ENCODE measurements around the gene IFITM5. TPM values are rescaled to one million over a fixed set of nuclear protein-coding genes. Genes with fewer than 3 reads are reported as not detected.

IFITM5 gene
- total and polyA plus RNA-seq, 12 donors, result not detected

GRCh38 chr11:278001-278951 lies 21.1 kb downstream of the IFITM5 start, which contains the start of gene NLRP6:
Gene NLRP6 (plus strand): TSS chr11:278407. CDS start chr11:278570, 163 bp downstream.
- H3K36me3 ChIP-seq, result no peaks in the 10 kb centered on the region
- peak within 1 kb of the TSS in 1 of 10 donors; percentile 61 for H3K27ac ChIP-seq
- intact Hi-C loops (cut with DNase I), result no loop called here
- DNase-seq, result peak in 1 of 2 donors; percentile 2
- WGBS, 2 donors, result 76 to 77% methylated on average over 21 of the region's 21 CpGs
- no peak for TF ChIP-seq CTCF (IDR thresholded peaks at IDR 0.05)
- peaks cover 5 to 35% (median 26%) of the 10 kb centered on the region in 9 donors for H3K4me1 ChIP-seq
- H3K27me3 ChIP-seq, result peaks cover 33 to 78% (median 65%) of the 10 kb centered on the region in 7 donors
- peak within 1 kb of the TSS in 9 of 10 donors; percentile 19 to 46 (median 26) for H3K4me3 ChIP-seq
- no peak for ATAC-seq
- H3K9me3 ChIP-seq, result peaks cover 0 to 3% (median 0%) of the 10 kb centered on the region in 11 donors

GRCh38 chr11:276219-276618 lies 23.1 kb downstream of the IFITM5 start:
- no peak for ATAC-seq

GRCh38 chr11:272931-273198 lies 26.5 kb downstream of the IFITM5 start:
- no peak for DNase-seq
- ATAC-seq, result no peak
- no peak overlapping the region for H3K4me3 ChIP-seq
- 72 to 80% methylated on average over 6 of the region's 6 CpGs for WGBS, 2 donors
- peaks cover 0 to 29% (median 0%) of the 10 kb centered on the region in 9 donors for H3K4me1 ChIP-seq
- no peak overlapping the region for H3K27ac ChIP-seq
- H3K9me3 ChIP-seq, result peaks cover 0 to 3% (median 0%) of the 10 kb centered on the region in 11 donors
- TF ChIP-seq CTCF (IDR thresholded peaks at IDR 0.05), result no peak
- no peaks in the 10 kb centered on the region for H3K36me3 ChIP-seq
- intact Hi-C loops (cut with DNase I), result no loop called here
- peaks cover 0 to 55% (median 26%) of the 10 kb centered on the region in 7 donors for H3K27me3 ChIP-seq

More at GRCh38 chr11:276219-276618, 23.1 kb downstream of the IFITM5 start:
- H3K4me1 ChIP-seq, result peaks cover 5 to 28% (median 24%) of the 10 kb centered on the region in 9 donors
- peaks cover 0 to 3% (median 0%) of the 10 kb centered on the region in 11 donors for H3K9me3 ChIP-seq
- H3K4me3 ChIP-seq, result no peak overlapping the region
- DNase-seq, result no peak
- H3K36me3 ChIP-seq, result no peaks in the 10 kb centered on the region
- peaks cover 27 to 65% (median 48%) of the 10 kb centered on the region in 7 donors for H3K27me3 ChIP-seq
- TF ChIP-seq CTCF (IDR thresholded peaks at IDR 0.05), result no peak
- intact Hi-C loops (cut with DNase I), result no loop called here
- H3K27ac ChIP-seq, result no peak overlapping the region

GRCh38 chr11:272195-272930 lies 27.0 kb downstream of the IFITM5 start:
- WGBS, 2 donors, result 86 to 87% methylated on average over 22 of the region's 22 CpGs
- Histone ChIP-seq H3K27me3 (peaks cover 0 to 50% (median 21%) of the 10 kb centered on the region in 7 donors), H3K4me3 (no peak overlapping the region), H3K27ac (no peak overlapping the region), H3K4me1 (peaks cover 0 to 32% (median 0%) of the 10 kb centered on the region in 9 donors), H3K9me3 (peaks cover 0 to 3% (median 0%) of the 10 kb centered on the region in 11 donors), H3K36me3 (no peaks in the 10 kb centered on the region)
- no peak for TF ChIP-seq CTCF (IDR thresholded peaks at IDR 0.05)
- intact Hi-C loops (cut with DNase I), result no loop called here
- DNase-seq (no peak), ATAC-seq (no peak)
